Measurements from ENCODE around the gene PDE6D.
A peak's percentile ranks its signal among the peaks of the same experiment; 100 is the strongest.

DNA sequence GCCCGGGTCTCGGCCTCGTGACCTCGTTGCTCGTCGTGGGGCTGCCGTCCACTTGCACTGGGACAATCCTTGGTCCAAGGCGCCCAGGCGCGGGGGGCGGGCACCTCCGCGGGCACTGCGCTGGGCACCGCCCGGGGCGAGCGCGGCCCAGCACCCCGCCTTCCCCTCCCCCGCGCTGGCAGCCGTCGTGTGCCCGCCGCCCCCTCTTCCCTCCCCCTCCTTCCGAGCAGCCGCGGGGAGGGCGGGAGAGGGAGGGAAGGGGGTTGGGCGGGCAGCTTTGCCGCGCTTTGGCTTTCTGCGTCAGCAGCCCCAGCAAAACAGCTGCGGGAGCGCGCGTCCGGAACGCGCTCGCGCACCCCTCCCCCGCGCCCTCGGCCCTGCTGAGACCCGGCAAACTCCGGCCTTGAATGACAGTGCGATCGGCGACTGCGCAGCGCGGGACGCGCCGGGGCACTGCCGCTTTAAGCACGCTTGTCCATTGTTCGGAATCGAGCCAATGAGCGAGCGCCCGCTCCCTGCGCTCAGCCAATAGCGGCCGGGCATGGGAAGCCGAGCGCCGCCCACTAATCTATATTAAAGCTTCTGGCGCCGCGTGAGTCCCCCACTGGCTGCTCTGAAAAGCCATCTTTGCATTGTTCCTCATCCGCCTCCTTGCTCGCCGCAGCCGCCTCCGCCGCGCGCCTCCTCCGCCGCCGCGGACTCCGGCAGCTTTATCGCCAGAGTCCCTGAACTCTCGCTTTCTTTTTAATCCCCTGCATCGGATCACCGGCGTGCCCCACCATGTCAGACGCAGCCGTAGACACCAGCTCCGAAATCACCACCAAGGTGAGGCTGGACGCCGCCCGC, 72.9 kb downstream of the PDE6D start, which contains the start of gene PTMA:
- TF ChIP-seq EP300 (IDR thresholded peaks at IDR 0.05) (peak in 1 of 4 donors; percentile 90), POLR2A (IDR thresholded peaks at IDR 0.05) (peak; percentile 91 to 99 (median 96)), POLR2AphosphoS5 (IDR thresholded peaks at IDR 0.05) (peak; percentile 93 to 99)
- TF ChIP-seq, protein P1, sequence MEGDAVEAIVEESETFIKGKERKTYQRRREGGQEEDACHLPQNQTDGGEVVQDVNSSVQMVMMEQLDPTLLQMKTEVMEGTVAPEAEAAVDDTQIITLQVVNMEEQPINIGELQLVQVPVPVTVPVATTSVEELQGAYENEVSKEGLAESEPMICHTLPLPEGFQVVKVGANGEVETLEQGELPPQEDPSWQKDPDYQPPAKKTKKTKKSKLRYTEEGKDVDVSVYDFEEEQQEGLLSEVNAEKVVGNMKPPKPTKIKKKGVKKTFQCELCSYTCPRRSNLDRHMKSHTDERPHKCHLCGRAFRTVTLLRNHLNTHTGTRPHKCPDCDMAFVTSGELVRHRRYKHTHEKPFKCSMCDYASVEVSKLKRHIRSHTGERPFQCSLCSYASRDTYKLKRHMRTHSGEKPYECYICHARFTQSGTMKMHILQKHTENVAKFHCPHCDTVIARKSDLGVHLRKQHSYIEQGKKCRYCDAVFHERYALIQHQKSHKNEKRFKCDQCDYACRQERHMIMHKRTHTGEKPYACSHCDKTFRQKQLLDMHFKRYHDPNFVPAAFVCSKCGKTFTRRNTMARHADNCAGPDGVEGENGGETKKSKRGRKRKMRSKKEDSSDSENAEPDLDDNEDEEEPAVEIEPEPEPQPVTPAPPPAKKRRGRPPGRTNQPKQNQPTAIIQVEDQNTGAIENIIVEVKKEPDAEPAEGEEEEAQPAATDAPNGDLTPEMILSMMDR (IDR thresholded peaks at IDR 0.05), result peak in 3 of 6 experiments; percentile 21 to 43 (median 36)

Data from upper lobe of left lung (tissue), 4 donors.